ENCODE data around the gene METTL24. TPM values are rescaled to one million over a fixed set of nuclear protein-coding genes. Genes with fewer than 3 reads are reported as not detected.

Gene METTL24
- total RNA-seq, 1 experiment from 2014 or later = 0.61 TPM

DNA sequence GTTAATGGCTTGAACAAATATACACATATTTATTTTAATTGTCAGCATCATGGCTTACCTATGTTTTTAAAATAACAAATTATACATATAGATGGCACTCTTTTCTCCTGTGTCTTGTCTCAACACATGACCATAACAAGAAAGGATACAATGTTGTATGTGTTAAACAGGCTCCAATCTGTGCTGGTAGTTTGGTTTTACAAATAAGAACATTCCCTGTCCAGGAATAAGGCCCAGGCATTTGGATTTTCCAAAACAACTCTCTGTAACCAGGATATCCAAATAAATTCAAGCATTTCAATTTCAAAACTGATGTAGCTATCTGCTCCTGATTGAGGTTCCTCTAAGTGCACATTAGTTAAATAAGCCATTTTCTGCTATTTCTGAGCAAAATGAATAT, 17.1 kb downstream of the METTL24 start:
- no peaks in the 10 kb centered on the region; a peak in 1 of 7 replicates for H3K36me3 Mint-ChIP-seq (ENCODE audit: insufficient read depth in 1 of 3, low read depth in 3 of 3)
- no peak overlapping the region for H3K23ac ChIP-seq (ENCODE audit: insufficient read length, low read depth, low read length)
- H3K4me2 ChIP-seq (ENCODE audit: insufficient read depth, insufficient read length, low read length) = no peak overlapping the region
- no peaks in the 10 kb centered on the region for H3K27me3 ChIP-seq (ENCODE audit: insufficient read depth, low read length)
- no peaks in the 10 kb centered on the region for H3K4me1 ChIP-seq (ENCODE audit: insufficient read depth, low read length)
- H3T11ph ChIP-seq (ENCODE audit: low read length) = no peak overlapping the region
- H2AFZ ChIP-seq (ENCODE audit: low read length) = no peak overlapping the region
- no peak overlapping the region for H4K8ac ChIP-seq (replicated peaks; ENCODE audit: insufficient read length, low read depth, low read length)
- peaks cover 11 to 12% of the 10 kb centered on the region in 2 experiments for H3K4me1 Mint-ChIP-seq
- DNase-seq = no peak
- no peak overlapping the region for H2AK5ac ChIP-seq (ENCODE audit: insufficient read length, low read length)
- no peak overlapping the region for H2BK120ac ChIP-seq (ENCODE audit: low read depth, low read length, poor library complexity, severe bottlenecking)
- H4K5ac ChIP-seq (ENCODE audit: insufficient read length, low read depth, low read length) = no peak overlapping the region
- H3K79me2 ChIP-seq (ENCODE audit: insufficient read depth, low read length) = no peaks in the 10 kb centered on the region
- H3K9ac ChIP-seq (ENCODE audit: extremely low read depth, insufficient read length, low read length) = no peak overlapping the region
- H2BK12ac ChIP-seq (ENCODE audit: insufficient read length, low read depth, low read length) = no peak overlapping the region
- no peak overlapping the region for H3K27ac Mint-ChIP-seq
- H4K20me1 ChIP-seq (ENCODE audit: control insufficient read depth, insufficient read depth, insufficient read length) = no peaks in the 10 kb centered on the region
- H3K4ac ChIP-seq (ENCODE audit: low read depth, low read length) = no peak overlapping the region
- H3K9me3 Mint-ChIP-seq = no peaks in the 10 kb centered on the region
- no peak overlapping the region for H3K4me3 Mint-ChIP-seq
- H3K27ac ChIP-seq (ENCODE audit: insufficient read length, low read depth, low read length) = no peak overlapping the region
- TF ChIP-seq, protein P1, sequence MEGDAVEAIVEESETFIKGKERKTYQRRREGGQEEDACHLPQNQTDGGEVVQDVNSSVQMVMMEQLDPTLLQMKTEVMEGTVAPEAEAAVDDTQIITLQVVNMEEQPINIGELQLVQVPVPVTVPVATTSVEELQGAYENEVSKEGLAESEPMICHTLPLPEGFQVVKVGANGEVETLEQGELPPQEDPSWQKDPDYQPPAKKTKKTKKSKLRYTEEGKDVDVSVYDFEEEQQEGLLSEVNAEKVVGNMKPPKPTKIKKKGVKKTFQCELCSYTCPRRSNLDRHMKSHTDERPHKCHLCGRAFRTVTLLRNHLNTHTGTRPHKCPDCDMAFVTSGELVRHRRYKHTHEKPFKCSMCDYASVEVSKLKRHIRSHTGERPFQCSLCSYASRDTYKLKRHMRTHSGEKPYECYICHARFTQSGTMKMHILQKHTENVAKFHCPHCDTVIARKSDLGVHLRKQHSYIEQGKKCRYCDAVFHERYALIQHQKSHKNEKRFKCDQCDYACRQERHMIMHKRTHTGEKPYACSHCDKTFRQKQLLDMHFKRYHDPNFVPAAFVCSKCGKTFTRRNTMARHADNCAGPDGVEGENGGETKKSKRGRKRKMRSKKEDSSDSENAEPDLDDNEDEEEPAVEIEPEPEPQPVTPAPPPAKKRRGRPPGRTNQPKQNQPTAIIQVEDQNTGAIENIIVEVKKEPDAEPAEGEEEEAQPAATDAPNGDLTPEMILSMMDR (conservative IDR thresholded peaks at IDR 0.05) = no peak
- no peak overlapping the region for H3K18ac ChIP-seq (ENCODE audit: insufficient read length, low read depth, low read length)
- H2BK15ac ChIP-seq (ENCODE audit: low read depth, low read length) = no peak overlapping the region
- H3K27me3 Mint-ChIP-seq (ENCODE audit: low read depth) = peaks cover 2% of the 10 kb centered on the region; the same call in 1 of the 2 replicates
- H2BK5ac ChIP-seq (ENCODE audit: insufficient read length, low read length) = no peak overlapping the region
- H3K23me2 ChIP-seq (ENCODE audit: insufficient read length, low read depth, low read length, poor library complexity, severe bottlenecking) = no peaks in the 10 kb centered on the region
- H4K91ac ChIP-seq (ENCODE audit: insufficient read length, low read depth, low read length) = no peak overlapping the region
- H3K14ac ChIP-seq (ENCODE audit: insufficient read depth, low read length) = no peak overlapping the region
- no peak overlapping the region for H2BK20ac ChIP-seq (ENCODE audit: low read depth, low read length, poor library complexity, severe bottlenecking)
- no peak overlapping the region for H3K56ac ChIP-seq (ENCODE audit: insufficient read length, low read depth, low read length)
- H3K79me1 ChIP-seq (ENCODE audit: insufficient read depth, low read depth, low read length, poor library complexity, severe bottlenecking) = no peaks in the 10 kb centered on the region
- no peaks in the 10 kb centered on the region for H3K9me3 ChIP-seq (ENCODE audit: control insufficient read depth, low read depth, low read length)

Data from H9 (cell line).